Esophagus mucosa (tissue), 1 donor: ENCODE results near the gene GAK. TPM values are rescaled to one million over a fixed set of nuclear protein-coding genes. Genes with fewer than 3 reads are reported as not detected.
"Not testable (repeated sequence)": the region's sequence is repeated elsewhere in the genome, so short reads cannot be mapped to it uniquely, and the experiment has no call there.

Source experiments
- ATAC-seq: fragments of 200-7000 bp; cut with Tn5 transposase; one replicate; pipeline ENCODE4 v1.9.1; 2020
- total RNA-seq: library from RNA; stranded (reverse); gene quantifications from one replicate; pipeline ENCODE4 v1.2.4, GENCODE V29; 2023
- donor health status: DM: yes; HTN: yes; CAD: no.

Gene GAK
- total RNA-seq, 1 donor from 2014 or later: 69.1 TPM

DNA sequence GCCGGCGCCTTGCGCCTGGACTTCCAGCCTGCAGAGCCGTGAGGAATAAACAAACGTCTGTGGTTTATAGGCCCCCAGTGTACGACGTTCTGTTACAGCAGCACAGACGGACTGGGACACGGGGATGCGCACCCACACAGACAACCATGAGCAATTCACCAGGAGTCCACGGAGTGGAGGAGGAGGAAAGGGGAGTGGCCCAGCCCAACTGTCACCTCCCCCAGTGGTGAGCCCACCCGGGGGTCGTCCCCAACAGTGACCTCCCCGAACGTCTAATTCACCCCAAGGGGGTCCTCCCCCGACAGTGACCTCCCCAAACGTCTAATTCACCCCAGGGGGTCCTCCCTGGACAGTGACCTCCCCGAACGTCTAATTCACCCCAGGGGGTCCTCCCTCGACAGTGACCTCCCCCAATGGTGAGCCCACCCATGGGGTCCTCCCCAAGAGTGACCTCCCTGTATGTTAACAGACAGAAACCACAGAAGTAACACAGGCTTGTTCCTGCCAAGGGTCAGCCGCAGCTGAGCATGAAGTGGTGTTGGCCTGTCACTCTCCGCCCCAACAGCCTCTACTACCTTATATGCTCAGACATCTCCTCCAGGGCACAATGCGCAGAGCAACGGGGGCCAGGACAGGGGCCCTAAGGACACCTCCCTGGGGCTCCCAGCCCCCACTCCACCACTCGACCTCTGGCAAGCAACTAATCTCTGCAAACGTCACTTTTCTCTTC, 6.2 kb downstream of the GAK start:
- ATAC-seq: no peak

- no peak for ATAC-seq
Measured at GRCh38 chr4:925171-925570, 6.9 kb downstream of the GAK start.

DNA sequence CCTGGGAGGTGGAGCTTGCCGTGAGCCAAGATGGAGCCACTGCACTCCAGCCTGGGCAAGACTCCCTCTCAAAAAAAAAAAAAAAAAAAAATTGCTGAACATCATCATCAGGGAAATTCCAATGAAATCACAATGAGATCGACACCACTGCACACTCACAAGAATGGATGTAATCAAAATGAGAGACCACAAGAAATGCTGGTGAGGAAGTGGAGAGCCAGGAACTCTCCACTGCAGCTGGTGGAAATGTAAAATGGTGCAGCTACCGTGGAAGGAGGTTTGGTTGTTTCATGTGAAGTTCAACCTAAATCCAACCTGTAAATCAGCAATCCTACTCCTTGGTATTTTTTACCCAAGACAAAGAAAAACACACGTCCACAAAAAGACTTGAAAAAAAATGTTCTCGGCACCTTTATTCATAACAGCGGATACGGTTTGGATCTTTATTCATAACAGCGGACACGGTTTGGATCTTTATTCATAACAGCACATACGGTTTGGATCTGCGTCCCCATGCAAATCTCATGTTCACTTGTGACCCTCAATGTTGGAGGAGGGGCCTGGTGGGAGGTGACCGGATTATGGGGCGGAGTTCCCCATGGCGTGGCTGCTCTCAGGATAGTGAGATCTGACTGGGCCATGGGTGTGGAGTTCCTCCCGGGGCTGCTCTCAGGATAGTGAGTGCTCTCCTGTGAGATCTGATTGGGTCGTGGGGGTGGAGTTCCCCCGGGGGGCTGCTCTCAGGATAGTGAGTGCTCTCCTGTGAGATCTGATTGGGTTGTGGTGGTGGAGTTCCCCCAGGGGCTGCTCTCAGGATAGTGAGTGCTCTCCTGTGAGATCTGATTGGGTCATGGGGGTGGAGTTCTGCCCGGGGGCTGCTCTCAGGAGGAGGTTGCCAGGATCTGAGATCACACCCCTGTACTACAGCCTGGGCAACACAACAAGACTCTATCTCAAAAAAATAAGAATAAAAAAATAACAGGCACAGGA, 7.7 kb downstream of the GAK start:
- no peak for ATAC-seq

GRCh38 chr4:921830-922331, 10.2 kb downstream of the GAK start:
- ATAC-seq: no peak

- ATAC-seq: not testable (repeated sequence)
Measured at GRCh38 chr4:919004-919680, 13.0 kb downstream of the GAK start.

DNA sequence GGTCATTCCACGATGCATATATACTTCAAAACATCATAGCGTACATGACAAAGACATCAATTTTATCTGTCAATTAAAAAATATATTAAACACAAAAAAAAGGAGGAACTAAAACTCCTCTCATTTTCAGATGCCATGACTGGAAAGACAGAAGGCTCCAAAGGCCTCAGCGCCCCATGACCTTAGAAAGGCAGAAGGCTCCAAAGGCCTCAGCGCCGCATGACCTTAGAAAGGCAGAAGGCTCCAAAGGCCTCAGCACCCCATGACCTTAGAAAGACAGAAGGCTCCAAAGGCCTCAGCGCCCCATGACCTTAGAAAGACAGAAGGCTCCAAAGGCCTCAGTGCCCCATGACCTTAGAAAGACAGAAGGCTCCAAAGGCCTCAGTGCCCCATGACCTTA, 13.5 kb downstream of the GAK start:
- not testable (repeated sequence) for ATAC-seq

DNA sequence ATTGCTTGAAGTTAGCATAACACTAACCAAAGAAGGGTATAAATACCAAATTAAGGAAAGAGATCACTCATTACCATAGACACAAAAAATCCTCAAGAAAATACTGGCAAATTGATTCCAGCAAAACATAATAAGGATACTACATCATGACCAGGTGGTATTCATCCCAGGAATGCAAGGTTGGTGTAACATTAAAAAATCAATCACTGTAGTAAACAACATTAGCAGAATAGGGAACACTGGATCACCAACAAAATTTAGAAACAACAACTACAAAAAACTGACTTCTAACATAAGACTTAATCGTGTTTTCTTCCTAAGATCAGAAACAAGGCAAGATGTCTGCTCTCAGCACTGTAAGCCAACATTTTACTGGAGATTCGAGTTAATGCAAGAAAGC, 14.1 kb downstream of the GAK start:
- no peak for ATAC-seq

DNA sequence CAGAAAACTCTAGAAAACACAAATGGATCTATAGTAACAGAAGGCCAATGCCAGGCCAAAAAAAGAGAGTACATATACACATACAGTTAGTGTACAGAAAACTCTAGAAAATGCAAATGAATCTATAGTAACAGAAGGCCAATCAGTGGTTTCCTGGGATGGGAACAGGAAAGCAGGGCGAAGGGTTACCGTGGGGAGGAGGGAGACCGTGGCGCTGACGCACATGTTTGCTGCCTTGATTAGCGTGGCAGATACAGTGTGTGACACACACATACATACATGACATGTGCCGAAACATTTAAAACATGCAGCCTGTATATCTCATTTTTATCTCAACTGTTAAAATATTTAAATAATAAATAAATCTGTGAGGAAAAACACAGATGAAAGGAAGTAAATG, 14.7 kb downstream of the GAK start:
- no peak for ATAC-seq

GRCh38 chr4:915595-915994, 16.5 kb downstream of the GAK start:
- no peak for ATAC-seq

- ATAC-seq: no peak
Measured at GRCh38 chr4:915041-915474, 17.1 kb downstream of the GAK start.

DNA sequence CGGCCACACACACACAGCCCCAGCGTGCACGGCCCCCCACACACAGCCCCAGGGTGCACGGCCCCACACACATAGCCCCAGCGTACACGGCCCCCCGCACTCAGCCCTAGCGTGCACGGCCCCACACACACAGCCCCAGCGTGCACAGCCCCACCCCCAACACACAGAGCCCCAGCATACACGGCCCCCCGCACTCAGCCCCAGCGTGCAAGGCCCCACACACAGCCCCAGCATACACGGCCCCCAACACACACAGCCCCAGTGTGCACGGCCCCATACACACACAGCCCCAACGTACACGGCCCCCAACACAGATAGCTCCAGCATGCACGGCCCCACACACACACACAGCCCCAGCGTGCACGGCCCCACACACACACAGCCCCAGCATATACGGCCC, 17.6 kb downstream of the GAK start:
- no peak for ATAC-seq

GRCh38 chr4:913280-913618, 18.9 kb downstream of the GAK start:
- no peak for ATAC-seq

GRCh38 chr4:912548-913279, 19.4 kb downstream of the GAK start:
- peak; percentile 86 for ATAC-seq

DNA sequence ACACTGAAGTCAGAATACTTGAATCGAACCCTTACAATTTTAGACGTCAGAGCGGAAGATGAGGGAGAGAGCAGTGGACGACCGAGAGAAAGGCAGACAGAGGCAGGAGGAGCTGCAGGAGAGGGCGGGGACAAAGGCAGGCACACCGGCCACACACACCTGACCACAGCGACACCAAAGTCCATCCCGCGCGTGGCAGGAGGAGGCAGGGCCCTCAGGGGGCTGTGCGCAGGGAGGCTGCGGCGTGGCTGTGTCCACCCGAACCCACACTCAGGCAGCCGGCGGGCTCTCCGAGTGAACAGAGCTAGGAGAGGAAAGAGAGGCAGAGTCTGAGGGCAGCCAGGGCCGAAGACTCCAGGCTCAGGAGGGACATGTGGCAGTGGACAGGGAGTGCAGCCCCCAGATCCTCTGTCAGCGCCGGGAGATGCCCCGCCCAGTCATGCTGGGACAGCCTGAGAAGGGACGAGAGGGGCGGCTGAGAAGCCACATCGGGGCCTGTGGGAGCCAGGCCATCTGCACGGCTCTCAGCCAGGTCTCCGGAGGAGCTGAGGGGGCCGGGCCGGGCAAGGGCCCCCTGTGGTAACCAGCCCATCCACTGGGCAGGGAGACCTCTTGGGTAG, 20.1 kb downstream of the GAK start:
- no peak for ATAC-seq

GRCh38 chr4:911221-911751, 20.8 kb downstream of the GAK start:
- no peak for ATAC-seq

GRCh38 chr4:910366-911091, 21.6 kb downstream of the GAK start:
- no peak for ATAC-seq

GRCh38 chr4:909821-910220, 22.3 kb downstream of the GAK start:
- ATAC-seq: no peak

DNA sequence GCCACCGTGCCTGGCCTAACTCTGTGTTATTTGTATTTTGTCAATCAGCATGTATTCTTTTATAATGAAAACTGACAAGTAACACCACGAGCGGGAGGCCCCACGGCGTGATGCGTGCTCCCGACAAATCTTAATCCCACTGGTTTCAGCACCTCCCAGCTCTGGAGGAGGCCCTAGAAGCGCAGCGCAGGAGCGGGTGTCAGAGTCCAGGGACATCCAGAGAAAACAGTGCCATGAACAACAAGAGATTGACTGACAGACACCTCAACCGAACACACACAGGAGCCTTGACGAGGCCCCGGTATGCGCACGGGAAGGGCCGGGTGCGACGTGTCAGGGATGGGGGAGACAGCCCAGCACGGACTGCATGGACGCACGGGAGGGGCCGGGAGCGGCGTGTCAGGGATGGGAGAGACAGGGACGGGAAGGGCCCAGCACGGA, 23.0 kb downstream of the GAK start:
- ATAC-seq: no peak

DNA sequence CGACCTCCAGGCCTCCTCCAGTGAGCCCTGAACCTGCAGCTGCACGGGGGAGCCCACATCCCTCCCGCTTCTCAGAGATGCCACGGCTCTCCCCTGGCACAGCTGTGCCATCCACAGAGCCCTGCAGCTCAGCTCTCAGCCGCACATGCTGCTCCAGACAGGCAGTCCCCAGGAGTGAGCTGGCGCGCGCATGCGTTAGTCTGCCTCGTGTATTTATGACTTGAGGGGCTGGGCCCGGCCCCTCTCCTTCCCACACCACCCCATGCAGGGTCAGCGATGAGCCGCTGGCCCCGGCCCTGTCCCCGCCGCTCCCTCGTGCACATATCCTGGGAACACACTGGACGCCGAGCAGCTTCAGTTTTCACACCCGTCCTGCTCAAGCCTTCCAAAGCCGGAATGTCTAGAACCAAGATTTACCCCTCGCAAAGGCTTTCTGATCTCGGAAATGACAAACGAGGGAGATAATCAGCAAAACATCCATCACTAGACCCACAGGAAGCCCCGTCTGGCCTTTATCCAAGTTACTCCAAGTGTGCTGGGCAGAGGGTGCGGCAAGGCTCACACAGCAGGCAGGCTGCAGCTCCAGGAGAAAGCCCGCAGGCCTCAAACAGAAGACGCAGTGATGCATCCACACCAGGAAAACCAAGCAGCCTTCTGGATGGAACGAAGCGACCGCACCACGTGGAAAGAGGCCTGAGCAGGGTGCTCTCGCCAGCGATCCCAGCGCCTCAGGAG, 24.3 kb downstream of the GAK start:
- ATAC-seq: no peak

DNA sequence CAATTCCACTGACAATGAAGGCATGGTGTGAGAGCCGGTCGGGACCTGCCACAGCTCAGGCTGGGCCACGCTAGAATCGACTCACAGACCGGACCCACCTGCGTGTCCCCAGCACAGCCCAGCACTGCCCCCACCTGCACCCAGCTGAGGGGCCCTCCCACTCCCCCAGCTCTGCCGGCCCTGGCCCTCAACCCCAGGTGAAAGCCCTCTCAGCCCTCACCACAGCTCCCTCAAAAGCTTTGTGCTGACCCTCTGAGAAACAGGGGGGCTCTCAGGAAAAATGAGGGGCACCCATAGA, 25.1 kb downstream of the GAK start:
- no peak for ATAC-seq
